ENCODE data around the gene FOXI3.
"Not testable (repeated sequence)": the region's sequence is repeated elsewhere in the genome, so short reads cannot be mapped to it uniquely, and the experiment has no call there.

The FOXI3 gene

DNA sequence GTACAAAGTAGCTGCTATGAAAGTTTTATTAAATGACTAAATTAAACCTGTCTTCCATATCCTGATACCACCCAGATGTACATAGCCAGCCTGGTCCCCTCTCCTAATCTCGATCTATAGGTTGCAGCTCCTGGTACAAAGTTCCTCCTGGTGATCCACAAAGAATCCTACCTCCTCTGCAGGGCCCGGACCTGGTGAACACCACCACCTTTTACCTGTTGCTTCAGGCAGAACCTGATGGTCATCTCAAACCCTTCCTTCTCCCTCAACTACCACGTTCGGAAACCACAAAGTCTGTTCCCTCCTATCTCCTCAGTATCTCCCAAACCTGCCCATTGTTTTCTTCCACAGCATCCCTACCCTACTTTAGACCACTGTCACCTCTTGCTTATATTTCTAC, 15.5 kb downstream of the FOXI3 start:
- DNase-seq = no peak

DNA sequence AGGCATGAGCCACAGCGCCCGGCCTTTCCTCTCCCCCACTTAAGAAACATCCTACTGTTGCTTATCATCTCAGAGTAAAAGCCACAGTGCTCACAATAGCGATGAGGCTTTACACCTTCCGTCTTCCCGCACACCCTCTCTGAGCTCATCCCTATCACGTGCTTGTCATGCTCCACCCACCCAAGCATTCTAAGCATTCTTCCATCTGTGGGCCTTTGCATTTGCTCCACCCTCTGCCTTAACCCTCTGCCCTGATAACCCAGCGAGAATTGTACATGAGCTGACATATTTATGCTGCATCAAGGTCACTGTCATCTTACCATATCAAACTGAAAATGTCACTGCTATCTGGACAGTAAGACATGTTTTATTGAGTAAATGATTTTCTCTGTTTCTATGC, 22.6 kb downstream of the FOXI3 start:
- DNase-seq = no peak

DNA sequence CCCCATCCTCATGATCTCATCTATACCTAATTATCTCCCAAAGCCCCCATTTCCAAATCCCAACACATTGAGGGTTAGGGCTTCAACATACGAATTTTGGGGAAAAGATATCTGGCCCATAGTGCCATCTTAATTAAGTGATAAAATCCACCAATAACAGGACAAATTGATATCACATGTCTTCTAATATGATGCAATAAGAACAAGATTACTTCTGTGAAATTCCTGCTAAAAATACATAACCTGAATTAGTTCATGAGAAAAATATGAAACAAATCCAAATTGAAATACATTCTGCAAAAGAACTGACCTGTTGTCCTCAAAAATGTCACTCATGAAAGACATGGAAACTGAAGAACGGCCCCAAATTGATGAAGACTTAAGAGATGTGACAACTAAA, 28.8 kb downstream of the FOXI3 start:
- DNase-seq = no peak

DNA sequence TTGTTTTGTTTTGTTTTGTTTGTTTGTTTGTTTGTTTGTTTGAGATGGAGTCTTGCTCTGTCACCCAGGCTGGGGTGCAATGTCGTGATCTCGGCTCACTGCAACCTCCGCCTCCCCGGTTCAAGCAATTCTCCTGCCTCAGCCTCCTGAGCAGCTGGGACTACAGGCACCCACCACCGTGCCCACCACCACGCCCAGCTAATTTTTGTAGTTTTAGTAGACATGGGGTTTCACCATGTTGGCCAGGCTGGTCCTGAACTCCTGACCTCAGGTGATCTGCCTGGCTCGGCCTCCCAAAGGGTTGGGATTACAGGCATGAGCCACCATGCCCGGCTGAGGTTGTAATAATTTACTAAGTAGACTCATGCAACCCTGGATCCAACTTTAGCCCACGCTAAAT, 33.4 kb downstream of the FOXI3 start:
- not testable (repeated sequence) for DNase-seq

DNA sequence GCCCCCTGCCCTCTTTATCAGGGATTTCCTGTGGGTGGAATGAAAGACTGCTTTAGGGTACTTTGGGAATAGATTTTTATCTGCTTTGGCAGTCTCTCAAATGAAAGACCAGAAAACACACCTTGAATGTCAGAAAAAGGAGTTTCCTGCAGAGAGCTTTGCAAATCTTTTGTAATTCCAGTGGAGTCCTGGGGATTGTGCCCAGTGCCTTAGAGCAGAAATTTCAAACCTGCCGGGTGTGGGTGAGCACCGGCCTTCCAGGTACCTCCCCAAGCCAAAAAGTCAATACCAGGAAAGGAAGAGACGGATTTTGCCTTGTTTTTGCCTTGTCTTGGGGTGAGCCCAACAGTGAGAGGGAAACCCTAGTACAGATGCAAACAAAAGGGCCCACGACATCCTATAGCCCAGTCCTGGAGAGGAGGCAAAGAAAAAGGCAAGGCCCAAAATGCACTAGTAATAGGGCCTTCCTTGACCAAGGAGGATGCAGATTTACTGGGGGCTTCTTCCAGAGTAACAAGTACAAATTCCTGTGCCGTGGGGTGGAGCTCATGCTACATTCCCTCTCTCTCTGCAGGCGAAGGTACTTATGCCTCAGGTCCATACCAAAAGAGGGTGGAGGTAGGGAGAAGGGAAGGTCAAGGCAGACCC, 36.4 kb downstream of the FOXI3 start:
- DNase-seq = no peak

DNA sequence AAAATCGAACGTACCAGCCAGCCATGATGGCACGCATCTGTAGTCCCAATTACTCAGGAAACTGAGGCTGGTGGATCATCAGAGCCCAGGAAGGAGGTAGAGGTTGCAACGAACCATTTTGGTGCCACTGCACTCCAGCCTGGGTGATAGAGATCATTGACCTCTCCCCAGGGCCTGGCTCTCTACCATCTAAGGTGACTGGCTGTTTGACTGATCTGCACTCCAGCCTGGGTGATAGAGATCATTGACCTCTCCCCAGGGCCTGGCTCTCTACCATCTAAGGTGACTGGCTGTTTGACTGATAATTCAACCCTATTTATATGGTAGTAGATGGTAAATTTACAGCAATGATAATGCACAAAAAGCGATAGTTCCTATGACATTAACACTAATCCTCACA, 43.6 kb downstream of the FOXI3 start:
- not testable (repeated sequence) for DNase-seq

DNA sequence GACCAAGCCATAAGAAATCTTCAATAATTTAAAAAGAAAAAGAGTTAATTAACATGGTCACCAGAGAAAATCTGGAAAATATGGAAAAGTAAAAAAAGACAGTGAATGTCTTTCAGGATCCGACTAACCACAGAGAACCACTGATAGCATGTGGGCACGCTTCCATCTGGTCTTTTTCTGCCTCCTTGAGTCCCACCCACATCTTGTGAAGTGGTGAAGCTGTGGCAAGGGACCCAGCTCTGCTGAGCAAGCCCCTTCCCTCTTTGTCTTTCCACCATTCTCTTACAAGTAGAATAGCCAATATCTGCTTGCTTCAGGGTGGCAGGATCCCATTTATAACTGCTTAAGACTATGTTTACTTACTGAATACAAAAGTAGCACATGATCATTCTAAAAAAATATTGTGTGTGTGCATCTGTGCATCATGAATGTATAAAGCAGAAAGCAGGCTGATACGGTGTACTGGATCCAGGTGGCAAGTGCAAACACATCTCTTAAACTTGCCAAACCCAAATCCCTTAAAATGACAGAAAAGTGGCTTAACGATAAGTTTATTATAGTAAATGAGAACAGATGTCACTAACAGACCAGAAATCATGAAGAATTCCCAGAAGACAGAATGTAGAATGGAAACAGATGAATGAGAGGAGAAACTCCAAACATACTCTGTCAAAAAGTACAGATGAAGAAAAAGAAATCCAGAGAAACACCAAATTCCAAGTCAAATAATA, 52.3 kb downstream of the FOXI3 start:
- DNase-seq = no peak

DNA sequence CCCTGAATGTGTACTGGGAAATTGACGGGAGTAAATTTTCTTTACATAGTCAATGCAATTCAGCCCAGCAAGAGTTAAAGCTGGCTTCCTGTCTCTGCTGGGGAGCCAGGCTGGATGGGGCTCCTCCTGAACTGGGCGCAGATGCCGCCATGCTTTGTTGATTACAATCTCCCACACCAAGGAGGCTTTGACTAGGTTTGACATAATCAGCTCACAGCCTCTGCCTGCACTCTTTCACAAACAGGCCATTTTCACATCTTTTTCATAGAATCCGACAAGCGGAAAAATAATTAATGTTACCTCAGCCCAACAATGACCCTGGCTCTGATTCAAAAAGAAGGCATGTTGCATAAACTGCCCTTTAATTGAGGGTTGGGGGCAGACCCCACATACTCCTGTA, 54.3 kb downstream of the FOXI3 start:
- no peak for DNase-seq

All from stimulated activated CD4-positive, alpha-beta T cell treated with anti-CD3 and anti-CD28 coated beads, Interleukin-1b, Interleukin-23, amount 100 ng/mL, for 48 hours (primary cell).